Activated T-cell treated with anti-CD3 and anti-CD28 coated beads, Interleukin-2, amount 50 U/mL, for 4 hours (primary cell): ENCODE measurements around the gene ST6GAL2. TPM values are rescaled to one million over a fixed set of nuclear protein-coding genes. Genes with fewer than 3 reads are reported as not detected.

Source experiments
- ATAC-seq, 2 donors: fragments of 200-7000 bp; cut with Tn5 transposase; one replicate each; pipeline ENCODE4 v1.10.0; 2021
- DNase-seq: peaks from one replicate; pipeline ENCODE4 v3.0.0-alpha.2; 2020
- H3K27me3 Mint-ChIP-seq: one replicate; pipeline ENCODE4 v1.8.0; 2021; ENCODE audit warnings: low read depth, mixed read lengths
- H3K36me3 Mint-ChIP-seq: one replicate; pipeline ENCODE4 v1.8.0; 2022; ENCODE audit warnings: mixed read lengths; ENCODE audit not compliant: insufficient read depth
- H3K4me1 Mint-ChIP-seq: one replicate; pipeline ENCODE4 v1.8.0; 2021; ENCODE audit warnings: low read depth, mixed read lengths
- H3K4me3 Mint-ChIP-seq: one replicate; pipeline ENCODE4 v1.8.0; 2021; ENCODE audit warnings: mild to moderate bottlenecking, moderate library complexity, mixed read lengths
- H3K9me3 Mint-ChIP-seq: one replicate; pipeline ENCODE4 v1.8.0; 2021; ENCODE audit warnings: mixed read lengths
- total RNA-seq, 3 donors: library from RNA; stranded (reverse); gene quantifications; one replicate each; pipeline ENCODE4 v1.2.1, GENCODE V29; 2021

ST6GAL2 gene
- total RNA-seq, 3 donors from 2014 or later, result not detected

- Mint-ChIP-seq H3K4me3 (no peak overlapping the region), H3K9me3 (peaks cover 4% of the 10 kb centered on the region), H3K27me3 (no peaks in the 10 kb centered on the region), H3K4me1 (no peaks in the 10 kb centered on the region), H3K36me3 (no peaks in the 10 kb centered on the region)
- ATAC-seq (no peak), DNase-seq (no peak)
These were observed 7.8 kb downstream of the ST6GAL2 start for GRCh38 chr2:106878206-106878605.

DNA sequence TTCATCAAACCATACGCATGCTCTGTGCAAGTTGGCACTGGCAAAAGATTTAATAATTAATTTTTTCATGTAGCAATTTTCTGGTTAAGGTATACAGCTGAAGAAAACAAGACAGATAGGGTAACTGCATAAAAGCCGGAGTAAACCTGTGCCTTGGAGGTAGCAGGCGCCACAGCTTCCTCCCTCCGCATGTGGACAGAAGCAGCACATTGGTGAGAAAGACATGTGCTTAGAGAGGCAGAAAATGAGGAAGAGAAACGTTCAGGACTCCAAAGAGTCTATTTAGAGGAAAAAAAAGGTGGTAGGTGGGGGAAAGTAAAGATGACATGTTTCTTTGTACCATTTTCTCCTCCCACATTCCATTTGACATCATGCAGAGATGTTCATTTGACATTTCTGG lies 9.3 kb downstream of the ST6GAL2 start:
- DNase-seq, result no peak
- H3K36me3 Mint-ChIP-seq, result no peaks in the 10 kb centered on the region
- H3K4me1 Mint-ChIP-seq, result no peaks in the 10 kb centered on the region
- peaks cover 4% of the 10 kb centered on the region for H3K9me3 Mint-ChIP-seq
- H3K4me3 Mint-ChIP-seq, result no peak overlapping the region
- no peak for ATAC-seq
- H3K27me3 Mint-ChIP-seq, result no peaks in the 10 kb centered on the region

DNA sequence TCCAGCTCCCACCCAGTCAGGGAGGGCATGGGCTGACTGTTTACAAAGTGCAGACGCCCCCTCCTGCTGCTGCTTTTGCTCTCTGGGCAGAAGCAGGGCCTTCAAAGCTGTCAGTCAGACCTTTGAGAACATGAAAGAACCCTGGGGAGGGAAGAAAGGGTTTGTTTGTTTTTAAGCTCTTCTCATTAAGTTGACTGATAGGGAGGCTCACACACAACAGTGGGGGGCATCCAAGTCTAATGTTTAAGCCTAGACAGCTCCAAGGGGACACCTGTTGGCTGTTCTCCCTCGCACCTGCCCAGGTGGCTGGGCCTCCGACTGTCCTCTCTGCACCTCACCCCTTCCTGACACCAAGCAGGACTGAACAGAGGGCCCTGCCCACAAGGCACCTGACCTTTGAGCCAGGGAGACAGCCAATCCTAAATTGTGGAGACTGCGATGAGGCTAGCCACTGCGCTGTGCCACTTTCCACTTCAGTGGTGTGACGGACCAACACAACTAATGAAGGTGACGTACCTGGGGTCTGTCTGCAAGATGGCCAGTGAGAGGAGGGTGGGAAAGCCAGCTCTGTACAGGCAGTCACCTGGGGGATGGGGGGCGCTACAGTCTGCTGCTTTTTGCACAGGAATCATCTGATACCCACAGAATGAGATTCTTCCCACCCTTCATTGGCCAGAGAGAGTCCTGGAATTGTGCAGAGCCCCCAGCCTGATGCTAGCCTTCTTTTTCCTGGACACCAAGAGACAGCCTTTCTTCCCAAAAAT lies 16.3 kb downstream of the ST6GAL2 start:
- no peak for ATAC-seq
- Mint-ChIP-seq H3K4me1 (no peaks in the 10 kb centered on the region), H3K36me3 (no peaks in the 10 kb centered on the region), H3K27me3 (no peaks in the 10 kb centered on the region), H3K9me3 (peaks cover 4% of the 10 kb centered on the region), H3K4me3 (no peak overlapping the region)
- DNase-seq, result no peak

DNA sequence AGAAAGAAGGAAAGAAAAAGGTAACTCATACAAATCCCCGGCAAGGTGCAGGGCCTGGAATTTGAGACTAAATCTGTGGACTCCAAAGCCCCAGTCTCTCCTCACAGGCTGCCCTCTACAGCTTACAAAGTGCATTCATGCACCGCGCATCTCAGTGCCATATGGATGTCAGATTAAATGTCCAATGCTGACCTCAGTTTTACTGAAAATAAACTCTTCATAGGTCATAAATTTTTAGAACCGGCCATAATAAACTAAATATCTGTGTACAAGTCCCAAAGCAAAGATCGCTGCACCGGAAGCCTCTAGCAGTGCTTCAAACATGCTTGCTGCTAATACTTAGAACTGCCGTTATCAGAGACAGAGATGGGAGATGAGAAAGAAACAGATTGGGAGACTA lies 17.7 kb downstream of the ST6GAL2 start:
- DNase-seq (no peak), ATAC-seq (no peak)
- Mint-ChIP-seq H3K36me3 (no peaks in the 10 kb centered on the region), H3K4me3 (no peak overlapping the region), H3K9me3 (no peaks in the 10 kb centered on the region), H3K27me3 (peaks cover 3% of the 10 kb centered on the region), H3K4me1 (no peaks in the 10 kb centered on the region)

GRCh38 chr2:106867196-106867953 lies 18.6 kb downstream of the ST6GAL2 start:
- Mint-ChIP-seq H3K4me3 (no peak overlapping the region), H3K27me3 (peaks cover 3% of the 10 kb centered on the region), H3K4me1 (no peaks in the 10 kb centered on the region), H3K36me3 (no peaks in the 10 kb centered on the region), H3K9me3 (no peaks in the 10 kb centered on the region)
- ATAC-seq (no peak), DNase-seq (no peak)

DNA sequence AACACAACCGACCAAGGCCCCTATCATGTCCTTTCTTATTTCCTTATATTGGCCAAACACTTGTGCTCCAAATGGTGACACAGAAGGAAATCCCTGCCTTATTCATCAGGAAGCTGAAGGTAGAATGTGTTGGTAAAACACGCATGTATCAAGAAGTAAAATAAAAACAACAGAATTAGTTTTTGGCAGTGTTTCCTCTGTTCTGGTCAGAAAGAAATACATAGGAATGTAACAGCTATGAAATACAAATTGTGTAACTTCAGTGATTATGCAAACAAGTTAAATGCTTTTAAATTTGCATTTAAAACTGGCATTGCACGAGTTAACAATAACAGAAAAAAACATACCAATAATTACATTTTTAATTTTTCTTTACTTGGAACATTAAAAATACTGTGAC lies 19.3 kb downstream of the ST6GAL2 start:
- Mint-ChIP-seq H3K36me3 (no peaks in the 10 kb centered on the region), H3K4me1 (no peaks in the 10 kb centered on the region), H3K4me3 (no peak overlapping the region), H3K27me3 (peaks cover 3% of the 10 kb centered on the region), H3K9me3 (no peaks in the 10 kb centered on the region)
- ATAC-seq (no peak), DNase-seq (no peak)

- Mint-ChIP-seq H3K4me1 (no peaks in the 10 kb centered on the region), H3K4me3 (no peak overlapping the region), H3K9me3 (no peaks in the 10 kb centered on the region), H3K27me3 (peaks cover 3% of the 10 kb centered on the region), H3K36me3 (no peaks in the 10 kb centered on the region)
- DNase-seq, result no peak
- no peak for ATAC-seq
These were observed 21.9 kb downstream of the ST6GAL2 start for GRCh38 chr2:106864051-106864450.

DNA sequence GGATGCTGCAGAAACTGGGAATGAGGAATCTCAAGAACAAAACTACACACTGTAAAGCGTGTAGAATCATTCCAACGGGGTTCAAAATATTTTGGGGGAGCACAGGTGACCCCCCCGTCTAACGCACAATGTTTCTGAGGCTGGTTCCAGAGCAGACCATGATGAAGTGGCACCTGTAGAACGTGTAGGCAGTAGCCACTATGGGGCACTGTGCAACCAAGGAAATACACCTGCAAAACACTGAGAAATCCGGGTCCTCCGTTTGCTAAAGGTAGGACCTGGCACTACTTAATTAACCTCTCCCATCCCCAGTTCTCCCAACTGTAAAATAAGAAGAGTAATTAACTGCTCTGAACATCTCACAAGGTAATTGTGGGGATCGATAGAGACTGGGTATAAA lies 22.6 kb downstream of the ST6GAL2 start:
- no peak for DNase-seq
- no peaks in the 10 kb centered on the region for H3K4me1 Mint-ChIP-seq
- H3K36me3 Mint-ChIP-seq, result no peaks in the 10 kb centered on the region
- H3K9me3 Mint-ChIP-seq, result no peaks in the 10 kb centered on the region
- ATAC-seq, result no peak
- no peak overlapping the region for H3K4me3 Mint-ChIP-seq
- H3K27me3 Mint-ChIP-seq, result peaks cover 3% of the 10 kb centered on the region

- Mint-ChIP-seq H3K27me3 (peaks cover 3% of the 10 kb centered on the region), H3K9me3 (no peaks in the 10 kb centered on the region), H3K36me3 (no peaks in the 10 kb centered on the region), H3K4me1 (no peaks in the 10 kb centered on the region), H3K4me3 (no peak overlapping the region)
- ATAC-seq, result no peak
- DNase-seq, result no peak
These were observed 26.5 kb downstream of the ST6GAL2 start for GRCh38 chr2:106859498-106859897.

- H3K4me3 Mint-ChIP-seq, result no peak overlapping the region
- ATAC-seq (no peak), DNase-seq (no peak)
- H3K27me3 Mint-ChIP-seq, result no peaks in the 10 kb centered on the region
- no peaks in the 10 kb centered on the region for H3K36me3 Mint-ChIP-seq
- H3K9me3 Mint-ChIP-seq, result no peaks in the 10 kb centered on the region
- H3K4me1 Mint-ChIP-seq, result no peaks in the 10 kb centered on the region
These were observed 27.2 kb downstream of the ST6GAL2 start for GRCh38 chr2:106858810-106859209.

GRCh38 chr2:106857882-106858478 lies 28.0 kb downstream of the ST6GAL2 start:
- no peak overlapping the region for H3K4me3 Mint-ChIP-seq
- no peaks in the 10 kb centered on the region for H3K9me3 Mint-ChIP-seq
- H3K36me3 Mint-ChIP-seq, result no peaks in the 10 kb centered on the region
- no peaks in the 10 kb centered on the region for H3K4me1 Mint-ChIP-seq
- DNase-seq (no peak), ATAC-seq (no peak)
- H3K27me3 Mint-ChIP-seq, result no peaks in the 10 kb centered on the region

- DNase-seq (no peak), ATAC-seq (no peak)
- Mint-ChIP-seq H3K4me3 (no peak overlapping the region), H3K9me3 (no peaks in the 10 kb centered on the region), H3K36me3 (no peaks in the 10 kb centered on the region), H3K27me3 (no peaks in the 10 kb centered on the region), H3K4me1 (no peaks in the 10 kb centered on the region)
These were observed 32.3 kb downstream of the ST6GAL2 start for GRCh38 chr2:106853631-106854030.

GRCh38 chr2:106851881-106852501 lies 34.0 kb downstream of the ST6GAL2 start:
- DNase-seq, result no peak
- H3K9me3 Mint-ChIP-seq, result no peaks in the 10 kb centered on the region
- H3K4me3 Mint-ChIP-seq, result no peak overlapping the region
- ATAC-seq, result no peak
- H3K4me1 Mint-ChIP-seq, result no peaks in the 10 kb centered on the region
- H3K36me3 Mint-ChIP-seq, result no peaks in the 10 kb centered on the region
- no peaks in the 10 kb centered on the region for H3K27me3 Mint-ChIP-seq

- no peaks in the 10 kb centered on the region for H3K36me3 Mint-ChIP-seq
- no peaks in the 10 kb centered on the region for H3K4me1 Mint-ChIP-seq
- ATAC-seq, result no peak
- no peaks in the 10 kb centered on the region for H3K9me3 Mint-ChIP-seq
- no peak overlapping the region for H3K4me3 Mint-ChIP-seq
- H3K27me3 Mint-ChIP-seq, result no peaks in the 10 kb centered on the region
- DNase-seq, result no peak
These were observed 34.7 kb downstream of the ST6GAL2 start for GRCh38 chr2:106851087-106851874.
